Measurements from ENCODE around the gene ZFHX3. TPM values are rescaled to one million over a fixed set of nuclear protein-coding genes. Genes with fewer than 3 reads are reported as not detected.
A peak's percentile ranks its signal among the peaks of the same experiment; 100 is the strongest.

ZFHX3 gene
- total and polyA plus RNA-seq, 8 donors = 2.5 to 17.6 (median 9.9) TPM

DNA sequence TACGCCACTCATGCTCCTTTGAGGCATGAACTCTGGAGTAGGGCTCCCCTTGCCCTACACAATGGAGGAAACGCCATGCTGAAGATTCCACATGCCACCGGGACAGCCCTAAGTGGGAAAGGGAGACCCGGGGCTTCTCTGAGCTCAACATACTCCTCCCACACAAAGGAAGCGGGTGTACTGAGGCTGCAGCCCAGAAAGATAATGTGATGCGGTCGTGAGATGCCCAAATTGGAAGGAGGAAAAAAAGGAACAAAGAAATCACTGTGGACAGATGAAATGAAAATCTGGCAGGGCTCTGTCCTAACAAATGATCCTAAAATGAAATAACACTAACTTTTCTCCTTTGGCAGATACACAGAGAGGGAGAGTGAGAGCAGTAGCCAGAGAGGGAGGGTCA is 182.1 kb downstream of the ZFHX3 start:
- ATAC-seq (no peak), FAIRE-seq (no peak), DNase-seq (no peak)
- Histone ChIP-seq H3K36me3 (no peaks in the 10 kb centered on the region), H3K27ac (no peak overlapping the region), H3K9me3 (no peaks in the 10 kb centered on the region), H3K4me1 (no peaks in the 10 kb centered on the region), H3K4me3 (no peak overlapping the region), H3K27me3 (no peaks in the 10 kb centered on the region)
- 95 to 97% methylated on average over 7 of the region's 7 CpGs for WGBS, 2 donors
- intact Hi-C loops (cut with DNase I) = no loop called here
- TF ChIP-seq, protein P1, sequence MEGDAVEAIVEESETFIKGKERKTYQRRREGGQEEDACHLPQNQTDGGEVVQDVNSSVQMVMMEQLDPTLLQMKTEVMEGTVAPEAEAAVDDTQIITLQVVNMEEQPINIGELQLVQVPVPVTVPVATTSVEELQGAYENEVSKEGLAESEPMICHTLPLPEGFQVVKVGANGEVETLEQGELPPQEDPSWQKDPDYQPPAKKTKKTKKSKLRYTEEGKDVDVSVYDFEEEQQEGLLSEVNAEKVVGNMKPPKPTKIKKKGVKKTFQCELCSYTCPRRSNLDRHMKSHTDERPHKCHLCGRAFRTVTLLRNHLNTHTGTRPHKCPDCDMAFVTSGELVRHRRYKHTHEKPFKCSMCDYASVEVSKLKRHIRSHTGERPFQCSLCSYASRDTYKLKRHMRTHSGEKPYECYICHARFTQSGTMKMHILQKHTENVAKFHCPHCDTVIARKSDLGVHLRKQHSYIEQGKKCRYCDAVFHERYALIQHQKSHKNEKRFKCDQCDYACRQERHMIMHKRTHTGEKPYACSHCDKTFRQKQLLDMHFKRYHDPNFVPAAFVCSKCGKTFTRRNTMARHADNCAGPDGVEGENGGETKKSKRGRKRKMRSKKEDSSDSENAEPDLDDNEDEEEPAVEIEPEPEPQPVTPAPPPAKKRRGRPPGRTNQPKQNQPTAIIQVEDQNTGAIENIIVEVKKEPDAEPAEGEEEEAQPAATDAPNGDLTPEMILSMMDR (IDR thresholded peaks at IDR 0.05) = no peak

DNA sequence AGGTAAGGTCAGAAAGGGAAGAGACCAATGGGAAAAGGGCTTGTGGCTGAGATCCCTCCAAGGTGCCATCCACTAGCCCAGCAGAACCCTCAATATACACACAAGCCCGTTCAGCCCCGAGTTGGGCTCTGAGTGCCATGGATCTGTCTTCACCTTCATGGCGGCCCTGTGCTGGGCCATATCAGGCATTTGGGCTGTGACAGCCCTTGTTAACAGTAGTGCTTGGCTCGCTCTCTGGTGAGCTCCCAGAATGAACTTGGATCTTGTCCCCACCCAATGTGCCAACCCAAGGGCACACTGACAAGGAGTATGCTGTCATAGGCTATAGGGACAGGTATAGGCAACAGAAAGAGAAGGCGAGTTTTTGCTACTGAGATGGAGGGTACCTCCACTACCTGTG is 182.7 kb downstream of the ZFHX3 start:
- TF ChIP-seq, protein P1 (IDR thresholded peaks at IDR 0.05) = no peak
- Histone ChIP-seq H3K36me3 (no peaks in the 10 kb centered on the region), H3K4me3 (no peak overlapping the region), H3K27ac (no peak overlapping the region), H3K9me3 (no peaks in the 10 kb centered on the region), H3K27me3 (no peaks in the 10 kb centered on the region), H3K4me1 (no peaks in the 10 kb centered on the region)
- intact Hi-C loops (cut with DNase I) = no loop called here
- ATAC-seq (no peak), DNase-seq (no peak), FAIRE-seq (no peak)
- 96 to 97% methylated on average over 5 of the region's 5 CpGs for WGBS, 2 donors

DNA sequence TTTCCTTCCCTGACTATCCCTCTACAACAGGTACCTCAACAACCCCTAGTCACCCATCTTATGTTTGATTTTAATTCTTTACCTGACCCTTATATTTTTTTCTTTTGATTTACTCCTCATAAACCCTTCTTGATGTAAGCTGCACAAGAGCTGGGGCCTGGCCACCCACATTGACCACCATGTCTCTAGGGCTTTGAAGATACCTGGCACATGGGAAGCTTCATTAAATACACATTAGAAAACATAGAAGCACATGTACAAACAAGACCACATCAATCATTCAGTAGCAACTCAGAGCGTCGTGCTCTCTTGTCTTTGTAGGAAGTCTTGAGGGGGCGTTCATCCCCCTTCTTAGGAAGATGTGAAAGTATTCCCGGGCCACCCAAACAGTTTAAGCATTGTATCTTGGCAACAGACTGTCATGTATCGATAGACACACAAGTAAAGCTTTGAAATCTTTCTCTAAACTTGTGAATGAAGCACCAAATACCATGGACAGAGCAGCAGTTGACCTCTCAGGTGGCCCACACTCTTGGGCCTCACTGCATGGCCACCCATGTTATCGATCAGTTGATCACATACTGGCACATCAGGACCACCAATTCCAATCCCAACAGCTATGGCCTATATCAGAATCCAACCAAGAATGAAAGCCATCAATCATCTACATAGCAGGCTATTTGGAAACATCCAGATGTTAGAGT is 183.6 kb downstream of the ZFHX3 start:
- no peak for ATAC-seq
- no peak for FAIRE-seq
- no peak for DNase-seq
- TF ChIP-seq, protein P1 (IDR thresholded peaks at IDR 0.05) = no peak
- 92% methylated on average over 6 of the region's 6 CpGs for WGBS, 2 donors
- Histone ChIP-seq H3K27me3 (no peaks in the 10 kb centered on the region), H3K36me3 (no peaks in the 10 kb centered on the region), H3K4me1 (no peaks in the 10 kb centered on the region), H3K27ac (no peak overlapping the region), H3K4me3 (no peak overlapping the region), H3K9me3 (no peaks in the 10 kb centered on the region)
- intact Hi-C loops (cut with DNase I) = no loop called here

DNA sequence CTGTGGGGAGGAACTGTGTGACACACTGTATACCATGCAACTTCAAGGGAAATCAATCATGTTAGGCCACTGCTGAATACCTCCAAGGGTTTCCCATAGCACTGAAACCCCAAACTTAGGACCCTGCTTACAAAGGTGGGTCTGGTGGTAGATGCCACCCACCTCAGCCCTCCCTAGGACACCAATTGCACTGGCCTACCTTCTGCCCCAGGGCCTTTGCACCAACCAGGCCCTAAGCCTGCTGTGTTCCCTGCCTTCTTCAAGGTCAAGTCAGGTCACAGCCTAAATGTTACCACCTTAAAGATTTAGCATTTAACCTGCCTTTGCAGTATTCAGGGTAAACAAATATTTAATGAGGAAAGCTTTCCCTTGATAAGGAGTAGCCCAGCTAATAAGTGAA is 185.8 kb downstream of the ZFHX3 start:
- no peaks in the 10 kb centered on the region for H3K9me3 ChIP-seq
- peaks cover 0 to 6% (median 0%) of the 10 kb centered on the region in 3 donors for H3K4me1 ChIP-seq
- DNase-seq (no peak), ATAC-seq (no peak), FAIRE-seq (no peak)
- H3K27me3 ChIP-seq = no peaks in the 10 kb centered on the region
- TF ChIP-seq, protein P1 (IDR thresholded peaks at IDR 0.05) = no peak
- H3K27ac ChIP-seq = no peak overlapping the region
- intact Hi-C loops (cut with DNase I) = no loop called here
- no peaks in the 10 kb centered on the region for H3K36me3 ChIP-seq
- no peak overlapping the region for H3K4me3 ChIP-seq

DNA sequence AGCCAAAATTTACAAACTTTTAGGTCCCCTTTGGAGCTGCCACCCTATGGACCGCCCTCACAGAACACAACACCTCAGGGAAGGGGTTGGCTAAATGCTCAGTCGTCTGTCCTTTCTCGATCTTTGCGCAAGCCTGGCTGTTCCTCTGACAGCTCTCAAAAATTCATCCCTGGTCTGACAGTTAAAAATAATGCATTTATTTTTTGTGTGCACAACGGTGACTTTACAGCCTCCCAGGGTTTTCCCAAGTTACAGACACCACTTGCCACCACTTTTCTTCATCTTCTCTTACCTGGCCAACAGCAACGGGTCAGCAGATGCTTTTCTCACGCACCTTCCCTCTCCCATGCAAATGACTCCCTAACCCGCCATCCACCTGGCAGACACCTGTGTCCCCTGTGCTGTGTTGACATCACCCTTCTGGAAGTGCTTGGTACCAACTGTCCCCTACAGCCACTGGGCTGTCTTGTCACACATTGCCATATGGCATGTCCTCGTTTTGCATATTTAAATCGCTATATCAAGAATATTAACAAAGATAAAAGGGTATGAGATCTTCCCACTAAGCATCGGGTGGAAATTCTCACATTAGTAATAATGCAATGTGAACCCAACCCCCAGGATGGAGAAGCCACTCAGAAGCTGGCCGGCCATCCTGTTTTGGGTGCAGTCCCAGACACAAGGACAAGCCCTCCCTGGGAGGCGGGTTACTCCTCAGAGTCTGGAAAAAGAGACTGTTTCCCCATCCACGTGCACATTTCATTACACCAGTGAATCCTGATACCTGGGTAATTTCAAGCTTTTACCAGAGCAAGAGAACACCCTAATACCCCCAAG is 187.0 kb downstream of the ZFHX3 start:
- no peak for DNase-seq
- no peak overlapping the region for H3K27ac ChIP-seq
- 81 to 83% methylated on average over 14 of the region's 14 CpGs for WGBS, 2 donors

More for the DNA sequence above, 187.0 kb downstream of the ZFHX3 start:
- Histone ChIP-seq H3K9me3 (no peaks in the 10 kb centered on the region), H3K36me3 (no peaks in the 10 kb centered on the region), H3K27me3 (no peaks in the 10 kb centered on the region), H3K4me1 (peaks cover 0 to 6% (median 0%) of the 10 kb centered on the region in 3 donors), H3K4me3 (no peak overlapping the region)
- FAIRE-seq (no peak), ATAC-seq (peak in 1 of 4 donors; percentile 21)
- TF ChIP-seq, protein P1 (IDR thresholded peaks at IDR 0.05) = no peak
- intact Hi-C loops (cut with DNase I) = no loop called here
